IPS DF 6.9 (cell line): ENCODE measurements around the gene IYD.

Experiments used
- DNase-seq: peaks from one replicate; pipeline ENCODE4 v3.0.0-alpha.2; 2013; ENCODE audit warnings: low read depth, low spot score
- H3K27ac ChIP-seq: one replicate; pipeline ENCODE4 v1.5.1; 2013; ENCODE audit warnings: low read length, control low read depth
- H3K27me3 ChIP-seq: 2 replicates; pipeline ENCODE4 v1.6.1; 2013; ENCODE audit warnings: mild to moderate bottlenecking, low read length; ENCODE audit not compliant: control insufficient read depth, insufficient read depth
- H3K36me3 ChIP-seq: 2 replicates; pipeline ENCODE4 v1.6.1; 2013; ENCODE audit warnings: low read length; ENCODE audit not compliant: control insufficient read depth, insufficient read depth
- H3K4me1 ChIP-seq: 2 replicates; pipeline ENCODE4 v1.6.1; 2013; ENCODE audit warnings: low read length; ENCODE audit not compliant: control insufficient read depth, insufficient read depth
- H3K4me3 ChIP-seq: 2 replicates; pipeline ENCODE4 v1.5.1; 2013; ENCODE audit warnings: mild to moderate bottlenecking, low read length
- H3K9me3 ChIP-seq: 2 replicates; pipeline ENCODE4 v1.6.1; 2013; ENCODE audit warnings: low read length, inconsistent platforms; ENCODE audit not compliant: control insufficient read depth, insufficient read depth
- WGBS: extraction: QIAGEN DNeasy Blood & Tissue Kit; methylation state at CpG from one replicate; pipeline ENCODE4 v1.1.7; 2013; ENCODE audit warnings: mixed read lengths, missing lambda C conversion rate; ENCODE audit not compliant: insufficient read length, insufficient coverage; 5-methylcytosine and 5-hydroxymethylcytosine counted together

Gene IYD

GRCh38 chr6:150352321-150353296, 16.2 kb upstream of the IYD start:
- H3K36me3 ChIP-seq = no peaks in the 10 kb centered on the region
- H3K4me1 ChIP-seq = no peaks in the 10 kb centered on the region
- WGBS = no CpG with 5 or more reads among the region's 5 CpGs
- H3K27me3 ChIP-seq = no peaks in the 10 kb centered on the region
- no peaks in the 10 kb centered on the region for H3K9me3 ChIP-seq
- H3K4me3 ChIP-seq = no peak overlapping the region
- no peak for DNase-seq
- H3K27ac ChIP-seq = no peak overlapping the region

- Histone ChIP-seq H3K27me3 (no peaks in the 10 kb centered on the region), H3K4me3 (no peak overlapping the region), H3K27ac (no peak overlapping the region), H3K4me1 (no peaks in the 10 kb centered on the region), H3K36me3 (no peaks in the 10 kb centered on the region), H3K9me3 (no peaks in the 10 kb centered on the region)
- no CpG with 5 or more reads among the region's 1 CpG for WGBS
- no peak for DNase-seq
These were observed 15.4 kb upstream of the IYD start for GRCh38 chr6:150353445-150353844.

- no peaks in the 10 kb centered on the region for H3K9me3 ChIP-seq
- no CpG with 5 or more reads among the region's 2 CpGs for WGBS
- H3K36me3 ChIP-seq = no peaks in the 10 kb centered on the region
- DNase-seq = no peak
- no peaks in the 10 kb centered on the region for H3K27me3 ChIP-seq
- H3K27ac ChIP-seq = no peak overlapping the region
- no peak overlapping the region for H3K4me3 ChIP-seq
- H3K4me1 ChIP-seq = no peaks in the 10 kb centered on the region
These were observed 13.8 kb upstream of the IYD start for GRCh38 chr6:150354754-150355571.

GRCh38 chr6:150355932-150356331, 12.9 kb upstream of the IYD start:
- DNase-seq = no peak
- no peak overlapping the region for H3K4me3 ChIP-seq
- H3K27ac ChIP-seq = no peak overlapping the region
- no peaks in the 10 kb centered on the region for H3K36me3 ChIP-seq
- WGBS = no CpG with 5 or more reads among the region's 4 CpGs
- no peaks in the 10 kb centered on the region for H3K27me3 ChIP-seq
- no peaks in the 10 kb centered on the region for H3K4me1 ChIP-seq
- H3K9me3 ChIP-seq = no peaks in the 10 kb centered on the region

- H3K27me3 ChIP-seq = no peaks in the 10 kb centered on the region
- no peak overlapping the region for H3K27ac ChIP-seq
- H3K9me3 ChIP-seq = no peaks in the 10 kb centered on the region
- no peak overlapping the region for H3K4me3 ChIP-seq
- no peak for DNase-seq
- no CpG with 5 or more reads among the region's 3 CpGs for WGBS
- no peaks in the 10 kb centered on the region for H3K4me1 ChIP-seq
- no peaks in the 10 kb centered on the region for H3K36me3 ChIP-seq
These were observed 6.9 kb upstream of the IYD start for GRCh38 chr6:150361876-150362275.

GRCh38 chr6:150363733-150364132, 5.1 kb upstream of the IYD start:
- Histone ChIP-seq H3K27me3 (no peaks in the 10 kb centered on the region), H3K36me3 (no peaks in the 10 kb centered on the region), H3K4me3 (no peak overlapping the region), H3K9me3 (no peaks in the 10 kb centered on the region), H3K27ac (no peak overlapping the region), H3K4me1 (no peaks in the 10 kb centered on the region)
- DNase-seq = no peak
- WGBS = no CpG with 5 or more reads among the region's 2 CpGs

GRCh38 chr6:150366118-150366778, 2.6 kb upstream of the IYD start:
- H3K4me1 ChIP-seq = no peaks in the 10 kb centered on the region
- no peak overlapping the region for H3K4me3 ChIP-seq
- no peak for DNase-seq
- no peak overlapping the region for H3K27ac ChIP-seq
- no peaks in the 10 kb centered on the region for H3K9me3 ChIP-seq
- H3K27me3 ChIP-seq = no peaks in the 10 kb centered on the region
- WGBS = no CpG with 5 or more reads among the region's 7 CpGs
- H3K36me3 ChIP-seq = no peaks in the 10 kb centered on the region

- DNase-seq = no peak
- Histone ChIP-seq H3K4me3 (no peak overlapping the region), H3K4me1 (no peaks in the 10 kb centered on the region), H3K27me3 (no peaks in the 10 kb centered on the region), H3K27ac (no peak overlapping the region), H3K9me3 (no peaks in the 10 kb centered on the region), H3K36me3 (no peaks in the 10 kb centered on the region)
- WGBS = no CpG with 5 or more reads among the region's 2 CpGs
These were observed 596 bp downstream of the IYD start for GRCh38 chr6:150369408-150369807.

- Histone ChIP-seq H3K27me3 (no peaks in the 10 kb centered on the region), H3K4me1 (no peaks in the 10 kb centered on the region), H3K9me3 (no peaks in the 10 kb centered on the region), H3K4me3 (no peak overlapping the region), H3K27ac (no peak overlapping the region), H3K36me3 (no peaks in the 10 kb centered on the region)
- no peak for DNase-seq
- WGBS = no CpG with 5 or more reads among the region's 12 CpGs
These were observed 1.3 kb downstream of the IYD start for GRCh38 chr6:150370112-150370511.

GRCh38 chr6:150371356-150371755, 2.5 kb downstream of the IYD start:
- H3K9me3 ChIP-seq = no peaks in the 10 kb centered on the region
- no peak for DNase-seq
- H3K27me3 ChIP-seq = no peaks in the 10 kb centered on the region
- no peak overlapping the region for H3K27ac ChIP-seq
- H3K36me3 ChIP-seq = no peaks in the 10 kb centered on the region
- no CpG with 5 or more reads among the region's 2 CpGs for WGBS
- no peak overlapping the region for H3K4me3 ChIP-seq
- no peaks in the 10 kb centered on the region for H3K4me1 ChIP-seq
